ENCODE measurements around the gene BCL2L13. TPM values are rescaled to one million over a fixed set of nuclear protein-coding genes. Genes with fewer than 3 reads are reported as not detected.

BCL2L13 gene
- total RNA-seq, 2 donors from 2014 or later: 64.7 to 67.9 TPM

DNA sequence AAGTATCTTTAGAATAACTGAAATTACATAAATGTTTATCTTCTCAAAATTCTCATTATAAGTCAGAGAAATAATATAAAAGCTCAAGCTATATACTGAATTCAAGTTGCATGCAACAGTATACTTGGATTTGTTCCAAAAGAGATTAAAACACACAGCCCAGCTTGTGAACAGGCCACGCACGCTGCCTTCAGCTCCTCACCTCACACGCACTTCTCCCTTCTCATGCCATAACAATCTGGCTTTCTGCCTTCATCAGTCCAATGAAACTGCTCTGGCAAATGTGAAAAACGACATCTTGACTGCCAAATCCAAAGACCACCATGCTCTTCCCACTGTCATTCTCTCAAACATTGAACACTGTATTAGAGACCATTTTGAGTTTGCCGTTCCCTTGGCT lies 32.1 kb upstream of the BCL2L13 start:
- no peaks in the 10 kb centered on the region for H3K9me3 ChIP-seq
- no peaks in the 10 kb centered on the region for H3K27me3 ChIP-seq (replicated peaks; ENCODE audit: insufficient read depth)
- H3K4me3 ChIP-seq: no peak overlapping the region
- intact Hi-C loops (cut with DNase I): no loop called here
- no peak overlapping the region for H3K27ac ChIP-seq
- no peaks in the 10 kb centered on the region for H3K36me3 ChIP-seq
- WGBS: 54% methylated on average over 5 of the region's 5 CpGs
- DNase-seq (ENCODE audit: low spot score): no peak
- TF ChIP-seq, protein P1, sequence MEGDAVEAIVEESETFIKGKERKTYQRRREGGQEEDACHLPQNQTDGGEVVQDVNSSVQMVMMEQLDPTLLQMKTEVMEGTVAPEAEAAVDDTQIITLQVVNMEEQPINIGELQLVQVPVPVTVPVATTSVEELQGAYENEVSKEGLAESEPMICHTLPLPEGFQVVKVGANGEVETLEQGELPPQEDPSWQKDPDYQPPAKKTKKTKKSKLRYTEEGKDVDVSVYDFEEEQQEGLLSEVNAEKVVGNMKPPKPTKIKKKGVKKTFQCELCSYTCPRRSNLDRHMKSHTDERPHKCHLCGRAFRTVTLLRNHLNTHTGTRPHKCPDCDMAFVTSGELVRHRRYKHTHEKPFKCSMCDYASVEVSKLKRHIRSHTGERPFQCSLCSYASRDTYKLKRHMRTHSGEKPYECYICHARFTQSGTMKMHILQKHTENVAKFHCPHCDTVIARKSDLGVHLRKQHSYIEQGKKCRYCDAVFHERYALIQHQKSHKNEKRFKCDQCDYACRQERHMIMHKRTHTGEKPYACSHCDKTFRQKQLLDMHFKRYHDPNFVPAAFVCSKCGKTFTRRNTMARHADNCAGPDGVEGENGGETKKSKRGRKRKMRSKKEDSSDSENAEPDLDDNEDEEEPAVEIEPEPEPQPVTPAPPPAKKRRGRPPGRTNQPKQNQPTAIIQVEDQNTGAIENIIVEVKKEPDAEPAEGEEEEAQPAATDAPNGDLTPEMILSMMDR (IDR thresholded peaks at IDR 0.05): no peak
- peaks cover under 1% of the 10 kb centered on the region for H3K4me1 ChIP-seq (replicated peaks)

DNA sequence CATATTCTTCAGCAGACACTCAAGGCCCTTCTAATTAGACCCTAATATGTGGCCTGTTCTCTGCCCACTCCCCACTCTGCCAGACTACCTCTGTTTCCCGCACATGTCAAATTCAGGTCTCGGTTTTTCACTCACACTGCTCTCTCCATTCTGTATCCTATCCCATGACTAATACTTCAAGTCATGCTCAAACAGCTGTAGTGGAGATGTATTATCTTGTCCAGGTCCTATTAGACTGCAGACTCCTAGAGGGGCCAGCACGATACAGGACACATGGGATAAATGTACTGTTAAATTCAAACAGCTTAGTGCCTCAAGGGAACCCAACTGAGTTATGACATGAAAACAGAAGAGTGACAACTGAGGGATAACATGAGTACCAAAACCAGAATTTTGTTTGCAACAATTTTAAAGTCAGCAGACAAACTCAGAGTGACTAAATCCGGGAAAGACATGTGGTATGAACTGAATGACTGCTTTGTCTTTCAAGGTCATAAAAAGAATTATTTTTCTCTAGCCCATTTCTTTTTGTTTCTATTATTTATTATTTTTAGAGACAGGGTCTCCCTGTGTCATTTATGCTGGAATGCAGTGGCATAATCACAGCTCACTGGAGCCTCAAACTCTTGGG lies 30.6 kb upstream of the BCL2L13 start:
- H3K9me3 ChIP-seq: no peaks in the 10 kb centered on the region
- WGBS: 92% methylated on average over 4 of the region's 4 CpGs
- intact Hi-C loops (cut with DNase I): no loop called here
- peaks cover 0 to 7% of the 10 kb centered on the region in 2 donors for H3K36me3 ChIP-seq
- no peak for DNase-seq (ENCODE audit: low spot score)
- H3K4me1 ChIP-seq (replicated peaks): no peaks in the 10 kb centered on the region
- no peaks in the 10 kb centered on the region for H3K27me3 ChIP-seq (replicated peaks; ENCODE audit: insufficient read depth)
- no peak overlapping the region for H3K4me3 ChIP-seq
- TF ChIP-seq POLR2A (IDR thresholded peaks at IDR 0.05): no peak
- TF ChIP-seq, protein P1 (IDR thresholded peaks at IDR 0.05): no peak
- TF ChIP-seq POLR2AphosphoS5 (IDR thresholded peaks at IDR 0.05): no peak
- no peak overlapping the region for H3K27ac ChIP-seq

DNA sequence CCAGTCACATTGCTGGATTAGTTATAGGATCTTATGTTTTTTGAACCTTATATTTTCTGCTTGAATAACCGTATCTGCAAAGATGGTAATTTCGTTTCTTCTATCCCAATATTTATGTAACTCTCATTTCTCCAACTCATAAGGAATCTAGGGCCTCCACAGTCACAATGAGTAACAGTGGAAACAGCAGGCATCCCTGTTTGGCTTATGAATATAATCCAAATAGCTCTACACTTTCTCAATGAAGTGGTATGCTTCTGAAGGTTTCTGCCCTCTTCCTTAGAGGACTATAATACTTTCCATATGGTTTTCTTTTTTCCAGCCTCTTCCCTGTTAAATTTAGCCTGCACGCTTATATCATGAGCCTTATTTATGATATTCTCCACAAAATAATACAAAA lies 26.5 kb upstream of the BCL2L13 start:
- TF ChIP-seq POLR2A (IDR thresholded peaks at IDR 0.05) (no peak), POLR2AphosphoS5 (IDR thresholded peaks at IDR 0.05) (no peak)
- TF ChIP-seq, protein P1 (IDR thresholded peaks at IDR 0.05): no peak
- DNase-seq (ENCODE audit: low spot score): no peak
- no peak overlapping the region for H3K4me3 ChIP-seq
- H3K27me3 ChIP-seq (replicated peaks; ENCODE audit: insufficient read depth): no peaks in the 10 kb centered on the region
- intact Hi-C loops (cut with DNase I): no loop called here
- WGBS: 34% methylated on average over 3 of the region's 3 CpGs
- H3K27ac ChIP-seq: no peak overlapping the region
- no peaks in the 10 kb centered on the region for H3K4me1 ChIP-seq (replicated peaks)
- H3K9me3 ChIP-seq: no peaks in the 10 kb centered on the region
- peaks cover 0 to 7% of the 10 kb centered on the region in 2 donors for H3K36me3 ChIP-seq

DNA sequence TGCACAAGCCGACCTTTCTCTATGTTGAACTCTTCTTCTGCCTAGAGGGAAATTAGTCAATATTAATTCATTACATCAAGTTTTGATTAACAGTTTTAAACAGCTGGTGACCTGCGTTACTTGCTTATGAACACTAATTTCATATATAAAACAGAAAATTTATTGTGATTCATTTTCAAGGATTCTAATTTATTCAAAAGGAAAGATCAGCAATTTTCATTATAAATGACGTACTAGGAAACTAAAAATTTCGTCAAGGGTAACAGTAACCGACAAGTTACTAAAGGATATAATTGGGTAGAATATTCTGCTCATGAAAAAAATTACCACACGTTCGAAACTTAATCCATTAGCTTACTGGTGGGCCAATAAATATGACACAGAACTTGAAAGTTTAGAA lies 25.3 kb upstream of the BCL2L13 start:
- TF ChIP-seq POLR2A (IDR thresholded peaks at IDR 0.05) (no peak), POLR2AphosphoS5 (IDR thresholded peaks at IDR 0.05) (no peak)
- TF ChIP-seq, protein P1 (IDR thresholded peaks at IDR 0.05): no peak
- WGBS: 89% methylated on average over 7 of the region's 7 CpGs
- intact Hi-C loops (cut with DNase I): no loop called here
- H3K27me3 ChIP-seq (replicated peaks; ENCODE audit: insufficient read depth): no peaks in the 10 kb centered on the region
- H3K4me3 ChIP-seq: no peak overlapping the region
- H3K4me1 ChIP-seq (replicated peaks): no peaks in the 10 kb centered on the region
- H3K36me3 ChIP-seq: peaks cover 0 to 7% of the 10 kb centered on the region in 2 donors
- no peaks in the 10 kb centered on the region for H3K9me3 ChIP-seq
- H3K27ac ChIP-seq: no peak overlapping the region
- no peak for DNase-seq (ENCODE audit: low spot score)

DNA sequence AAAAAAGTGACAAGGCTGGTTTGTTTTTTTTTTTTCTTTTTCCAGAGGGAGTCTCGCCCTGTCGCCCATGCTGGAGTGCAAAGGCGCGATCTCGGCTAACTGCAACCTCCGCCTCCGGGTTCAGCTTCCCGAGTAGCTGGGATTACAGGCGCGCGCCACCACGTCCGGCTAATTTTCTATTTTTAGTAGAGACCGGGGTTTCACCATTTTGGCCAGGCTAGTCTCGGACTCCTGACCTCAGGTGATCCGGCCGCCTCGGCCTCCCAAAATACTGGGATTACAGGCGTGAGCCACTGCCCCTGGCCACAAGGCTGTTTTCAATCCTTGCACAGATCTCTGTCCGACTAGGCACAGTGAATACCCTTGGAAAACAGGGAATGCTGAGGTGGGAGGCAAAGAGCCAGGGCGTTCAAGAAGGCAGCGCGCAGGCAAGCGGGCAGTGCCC lies 10.6 kb upstream of the BCL2L13 start:
- intact Hi-C loops (cut with DNase I): loop anchor here (10.0 kb wide), 2 partner anchors 53 to 463 kb away; no protein-coding TSS in a partner anchor
- Histone ChIP-seq H3K4me1 (replicated peaks) (no peaks in the 10 kb centered on the region), H3K27ac (peak overlapping the region; percentile 90 to 92), H3K27me3 (replicated peaks; ENCODE audit: insufficient read depth) (no peaks in the 10 kb centered on the region), H3K9me3 (no peaks in the 10 kb centered on the region), H3K4me3 (peak overlapping the region; percentile 89 to 91), H3K36me3 (no peaks in the 10 kb centered on the region)
- no peak for DNase-seq (ENCODE audit: low spot score)
- 13% methylated on average over 24 of the region's 24 CpGs for WGBS
- no peak for TF ChIP-seq POLR2A (IDR thresholded peaks at IDR 0.05)
